K562 (cell line): ENCODE data around the gene SEC24C. TPM values are rescaled to one million over a fixed set of nuclear protein-coding genes. Genes with fewer than 3 reads are reported as not detected.

Experiments
- ADNP ChIP-seq: fragments of 200-800 bp; sonication (Bioruptor generic); IDR thresholded peaks from 2 replicates; pipeline ENCODE4 v1.6.1; 2016; ENCODE audit warnings: missing genetic modification characterization, missing compliant biosample characterization
- BDP1 ChIP-seq: IDR thresholded peaks from 3 replicates; pipeline ENCODE4 v1.6.1; 2011; ENCODE audit not compliant: insufficient read length, insufficient read depth
- CBFB ChIP-seq: sonication (generic); formaldehyde crosslinking; IDR thresholded peaks from 2 replicates; pipeline ENCODE4 v1.4.0; 2020; ENCODE audit warnings: mild to moderate bottlenecking, missing genetic modification reagents
- CBX1 ChIP-seq: sonication (generic); IDR thresholded peaks from 2 replicates; pipeline ENCODE4 v1.6.1; 2016; ENCODE audit warnings: antibody characterized with exemption, low read depth, mild to moderate bottlenecking
- CREBBP ChIP-seq: IDR thresholded peaks from one replicate; pipeline ENCODE4 v1.6.1; 2012; ENCODE audit warnings: low read depth, mild to moderate bottlenecking, control low read depth, inconsistent platforms, low read length
- FUS ChIP-seq: fragments of 200-400 bp; formaldehyde crosslinking; optimal IDR thresholded peaks from 2 replicates; pipeline ENCODE3; 2017; ENCODE audit warnings: low read depth, low read length
- KHSRP ChIP-seq: fragments of 450-650 bp; IDR thresholded peaks from 2 replicates; pipeline ENCODE4 v1.6.1; 2017
- MAZ ChIP-seq, 2 experiments: fragments of 450-650 bp in 1 of 2; sonication (generic) in 1 of 2; formaldehyde crosslinking; IDR thresholded peaks in 1 of 2; conservative IDR thresholded peaks in 1 of 2; 2 replicates each; pipeline versions ENCODE4 v1.4.0 to v1.5.0; 2020; ENCODE audit warnings: mild to moderate bottlenecking in 1 of 2, missing genetic modification reagents in 1 of 2
- MYNN ChIP-seq, 2 experiments: sonication (generic); formaldehyde crosslinking in 1 of 2; IDR thresholded peaks; 2 replicates each; pipeline versions ENCODE4 v1.5.0 to v1.6.1; 2016 to 2020; ENCODE audit warnings: antibody characterized with exemption in 1 of 2, missing genetic modification reagents in 1 of 2
- NR1H2 ChIP-seq: sonication (generic); formaldehyde crosslinking; IDR thresholded peaks from 2 replicates; pipeline ENCODE4 v1.4.0; 2020; ENCODE audit warnings: mild to moderate bottlenecking, missing genetic modification reagents
- NR2C1 ChIP-seq, 2 experiments: fragments of 450-650 bp; IDR thresholded peaks; 2 replicates each; pipeline ENCODE4 v1.6.1; 2017; ENCODE audit warnings: mild to moderate bottlenecking in 2 of 2, antibody characterized with exemption in 1 of 2, inconsistent platforms in 1 of 2, missing compliant biosample characterization in 1 of 2, missing genetic modification characterization in 1 of 2
- PATZ1 ChIP-seq: fragments of 250-450 bp; sonication (Bioruptor Pico); IDR thresholded peaks from 2 replicates; pipeline ENCODE4 v1.5.0; 2020; ENCODE audit warnings: mild to moderate bottlenecking, borderline replicate concordance
- POLR2A ChIP-seq: fragments of 450-650 bp; conservative IDR thresholded peaks from 2 replicates; pipeline ENCODE4 v1.6.1; 2016
- SIX5 ChIP-seq, 2 experiments: IDR thresholded peaks; 2 replicates each; pipeline ENCODE4 v1.6.1; 2011; ENCODE audit warnings: low read length in 2 of 2, borderline replicate concordance in 1 of 2, low read depth in 1 of 2, mild to moderate bottlenecking in 1 of 2, moderate library complexity in 1 of 2; ENCODE audit not compliant: insufficient read depth in 1 of 2
- SPI1 ChIP-seq: IDR thresholded peaks from 2 replicates; pipeline ENCODE4 v1.6.1; 2011; ENCODE audit warnings: low read depth, low read length, control low read depth, borderline replicate concordance
- TCF3 ChIP-seq: sonication (generic); formaldehyde crosslinking; IDR thresholded peaks from 2 replicates; pipeline ENCODE4 v1.4.0; 2020; ENCODE audit warnings: mild to moderate bottlenecking, missing genetic modification reagents
- TSHZ1 ChIP-seq: fragments of 250-450 bp; sonication (Bioruptor Pico); IDR thresholded peaks from 2 replicates; pipeline ENCODE4 v1.4.0; 2020; ENCODE audit warnings: mild to moderate bottlenecking, moderate library complexity
- ZBTB26 ChIP-seq: fragments of 450-650 bp; formaldehyde crosslinking; IDR thresholded peaks from 2 replicates; pipeline ENCODE4 v1.4.0; 2022; ENCODE audit warnings: missing genetic modification characterization
- ZC3H4 ChIP-seq: sonication (generic); formaldehyde crosslinking; IDR thresholded peaks from 2 replicates; pipeline ENCODE4 v1.9.0; 2021; ENCODE audit warnings: missing genetic modification reagents, borderline replicate concordance
- ZFP1 ChIP-seq: fragments of 450-650 bp; formaldehyde crosslinking; IDR thresholded peaks from 2 replicates; pipeline ENCODE4 v1.4.0; 2020; ENCODE audit warnings: mild to moderate bottlenecking, mixed read lengths
- ZNF175 ChIP-seq: fragments of 200-800 bp; sonication (Bioruptor generic); IDR thresholded peaks from 2 replicates; pipeline ENCODE4 v1.6.1; 2016; ENCODE audit warnings: low read depth, mild to moderate bottlenecking, missing genetic modification characterization, missing compliant biosample characterization
- ZNF217 ChIP-seq: sonication (generic); formaldehyde crosslinking; IDR thresholded peaks from 2 replicates; pipeline ENCODE4 v1.8.0; 2022; ENCODE audit warnings: mild to moderate bottlenecking, missing genetic modification reagents
- ZNF24 ChIP-seq: fragments of 450-650 bp; IDR thresholded peaks from 2 replicates; pipeline ENCODE4 v1.6.1; 2016
- ZNF253 ChIP-seq: fragments of 250-450 bp; sonication (Bioruptor Pico); conservative IDR thresholded peaks from 2 replicates; pipeline ENCODE4 v1.6.1; 2021; ENCODE audit warnings: mild to moderate bottlenecking
- ZNF830 ChIP-seq: fragments of 250-450 bp; sonication (Bioruptor Pico); IDR thresholded peaks from 2 replicates; pipeline ENCODE4 v1.5.0; 2021; ENCODE audit warnings: mild to moderate bottlenecking
- polyA plus RNA-seq, 8 experiments: library from polyadenylated mRNA; depleted of rRNA in 4 of 8; stranded (reverse) in 5 of 8; unstranded in 3 of 8; fragments of >200 nt; fragmentation: Nextera tagmentation in 2 of 8; fragmentation: Illumina TruSeq in 1 of 8; extraction: Ambion mirVana in 2 of 8; extraction: Trizol in 1 of 8; gene quantifications; 2 replicates each; pipeline versions ENCODE4 v1.2.1 to v1.2.3, GENCODE V29; 2011 to 2014; ENCODE audit warnings: inconsistent platforms in 1 of 8, missing spikeins in 1 of 8
- total RNA-seq, 7 experiments: library from RNA; depleted of rRNA in 6 of 7; stranded (reverse); fragments of >200 nt in 6 of 7; fragmentation: Illumina TruSeq in 2 of 7; extraction: Trizol in 2 of 7; gene quantifications; 2 replicates each; pipeline versions ENCODE4 v1.2.1 to v1.2.3, GENCODE V29; 2011 to 2021; ENCODE audit warnings: low replicate concordance in 1 of 7

SEC24C gene
- total and polyA plus RNA-seq, 9 of the 15 experiments (the other 6 are each of a cell fraction or from before 2014, with no cell fraction given), result 19.0 to 115 (median 70.5) TPM

- TF ChIP-seq ZNF830 (CRISPR knock-in tag) (no peak), ZNF175 (CRISPR knock-in tag) (no peak), ZNF217 (no peak), FUS (no peak), TCF3 (CRISPR knock-in tag) (no peak), NR2C1 (IDR thresholded peaks at IDR 0.05) (no peak), NR2C1 (tag; IDR thresholded peaks at IDR 0.05) (no peak), TSHZ1 (CRISPR knock-in tag) (no peak), KHSRP (no peak), SIX5 (IDR thresholded peaks at IDR 0.05; ENCODE audit: borderline replicate concordance in 1 of 2, insufficient read depth in 1 of 2, low read depth in 1 of 2, low read length in 2 of 2) (no peak), ZC3H4 (CRISPR knock-in tag) (no peak), ZNF24 (no peak), PATZ1 (CRISPR knock-in tag) (no peak), NR1H2 (CRISPR knock-in tag) (peak; percentile 77; the same call in 1 of the 2 replicates), ZFP1 (no peak), MAZ (CRISPR knock-in tag; conservative IDR thresholded peaks at IDR 0.05 in 1 of 2, IDR thresholded peaks at IDR 0.05 in 1 of 2) (0 out of 4 replicates have a peak, but pooled peaks of 1 of the 2 experiments have one; percentile 4), SPI1 (no peak), ADNP (no peak), POLR2A (peak; percentile 63), MYNN (IDR thresholded peaks at IDR 0.05) (0 out of 2 replicates have a peak, but pooled peaks have one; percentile 14), MYNN (CRISPR knock-in tag; IDR thresholded peaks at IDR 0.05) (no peak), CBFB (CRISPR knock-in tag) (0 out of 2 replicates have a peak, but pooled peaks have one; percentile 3), ZNF253 (CRISPR knock-in tag) (no peak), CREBBP (no peak), CBX1 (no peak), ZBTB26 (CRISPR knock-in tag) (no peak), BDP1 (no peak)
These were observed 1.8 kb upstream of the SEC24C start (continued) for GRCh38 chr10:73742454-73742734.
